Right atrium auricular region (tissue), 2 donors: ENCODE results near the gene KIF4A. TPM values are rescaled to one million over a fixed set of nuclear protein-coding genes. Genes with fewer than 3 reads are reported as not detected.
"Not testable (repeated sequence)": the region's sequence is repeated elsewhere in the genome, so short reads cannot be mapped to it uniquely, and the experiment has no call there.

Experiments used
- DNase-seq: peaks from one replicate; pipeline ENCODE4 v3.0.0-alpha.2; 2019; ENCODE audit warnings: low spot score
- H3K27ac ChIP-seq, 2 donors: fragments of 200-600 bp; sonication (generic); 1 replicate in 1 of 2; 2 replicates in 1 of 2; pipeline ENCODE4 v1.5.1; 2016 to 2019
- H3K27me3 ChIP-seq, 2 donors: fragments of 200-600 bp; sonication (generic); one replicate each; pipeline versions ENCODE4 v1.5.1 to v1.6.0; 2017 to 2019
- H3K36me3 ChIP-seq: fragments of 200-600 bp; sonication (generic); one replicate; pipeline ENCODE4 v1.5.1; 2016
- H3K4me1 ChIP-seq, 2 donors: fragments of 200-600 bp; sonication (generic); one replicate each; pipeline versions ENCODE4 v1.5.1 to v1.6.0; 2017 to 2019
- H3K4me3 ChIP-seq, 2 donors: fragments of 200-600 bp; sonication (generic); 1 replicate in 1 of 2; 2 replicates in 1 of 2; pipeline ENCODE4 v1.5.1; 2017 to 2019; ENCODE audit warnings: mild to moderate bottlenecking in 1 of 2, moderate library complexity in 1 of 2
- H3K9me3 ChIP-seq, 2 donors: fragments of 200-600 bp; sonication (generic); one replicate each; pipeline ENCODE4 v1.5.1; 2019
- CTCF ChIP-seq, 2 donors: fragments of 200-600 bp; sonication (generic); IDR thresholded peaks; one replicate each; pipeline ENCODE4 v1.5.1; 2019; ENCODE audit warnings: antibody characterized with exemption in 2 of 2
- total RNA-seq, 2 donors: library from RNA; depleted of rRNA; stranded (reverse); fragments of >200 nt; gene quantifications; one replicate each; pipeline ENCODE4 v1.1.0, GENCODE V29; 2016

KIF4A gene
- total RNA-seq, 2 donors from 2014 or later, result 0.08 to 0.41 TPM

GRCh38 chrX:70332600-70332999 is 42.7 kb downstream of the KIF4A start:
- DNase-seq, result no peak
- TF ChIP-seq CTCF (IDR thresholded peaks at IDR 0.05), result no peak
- Histone ChIP-seq H3K4me1 (no peaks in the 10 kb centered on the region), H3K4me3 (no peak overlapping the region), H3K27me3 (peaks cover 0 to 6% of the 10 kb centered on the region in 2 donors), H3K36me3 (no peaks in the 10 kb centered on the region), H3K27ac (no peak overlapping the region), H3K9me3 (no peaks in the 10 kb centered on the region)

- Histone ChIP-seq H3K27me3 (no peaks in the 10 kb centered on the region), H3K4me3 (no peak overlapping the region), H3K9me3 (no peaks in the 10 kb centered on the region), H3K36me3 (no peaks in the 10 kb centered on the region), H3K4me1 (no peaks in the 10 kb centered on the region), H3K27ac (no peak overlapping the region)
- TF ChIP-seq CTCF (IDR thresholded peaks at IDR 0.05), result no peak
- no peak for DNase-seq
Measured at GRCh38 chrX:70336767-70337166, 46.9 kb downstream of the KIF4A start.

GRCh38 chrX:70338290-70338689 is 48.4 kb downstream of the KIF4A start:
- no peak overlapping the region for H3K27ac ChIP-seq
- no peak for DNase-seq
- no peaks in the 10 kb centered on the region for H3K27me3 ChIP-seq
- no peaks in the 10 kb centered on the region for H3K9me3 ChIP-seq
- TF ChIP-seq CTCF (IDR thresholded peaks at IDR 0.05), result no peak
- H3K36me3 ChIP-seq, result no peaks in the 10 kb centered on the region
- no peaks in the 10 kb centered on the region for H3K4me1 ChIP-seq
- no peak overlapping the region for H3K4me3 ChIP-seq

- H3K27me3 ChIP-seq, result no peaks in the 10 kb centered on the region
- no peak overlapping the region for H3K27ac ChIP-seq
- H3K4me1 ChIP-seq, result no peaks in the 10 kb centered on the region
- no peaks in the 10 kb centered on the region for H3K9me3 ChIP-seq
- TF ChIP-seq CTCF (IDR thresholded peaks at IDR 0.05), result no peak
- H3K36me3 ChIP-seq, result no peaks in the 10 kb centered on the region
- DNase-seq, result no peak
- no peak overlapping the region for H3K4me3 ChIP-seq
Measured at GRCh38 chrX:70343435-70343834, 53.5 kb downstream of the KIF4A start.

GRCh38 chrX:70346418-70347070 is 56.6 kb downstream of the KIF4A start:
- Histone ChIP-seq H3K9me3 (no peaks in the 10 kb centered on the region), H3K27me3 (no peaks in the 10 kb centered on the region), H3K36me3 (no peaks in the 10 kb centered on the region), H3K4me1 (no peaks in the 10 kb centered on the region), H3K27ac (no peak overlapping the region), H3K4me3 (no peak overlapping the region)
- no peak for DNase-seq
- TF ChIP-seq CTCF (IDR thresholded peaks at IDR 0.05), result no peak

GRCh38 chrX:70348825-70349224 is 58.9 kb downstream of the KIF4A start:
- H3K27ac ChIP-seq, H3K36me3 ChIP-seq, H3K4me3 ChIP-seq, H3K27me3 ChIP-seq, H3K9me3 ChIP-seq, H3K4me1 ChIP-seq, DNase-seq: not testable (repeated sequence)

GRCh38 chrX:70349367-70350125 is 59.6 kb downstream of the KIF4A start:
- not testable (repeated sequence) for DNase-seq, H3K27me3 ChIP-seq, H3K9me3 ChIP-seq, H3K27ac ChIP-seq, H3K4me3 ChIP-seq, H3K4me1 ChIP-seq, H3K36me3 ChIP-seq
